OCI-LY1 (cell line): ENCODE data around the gene MPL.

ENCODE experiments used
- EZH2 ChIP-seq: fragments of 200-600 bp; sonication (generic), shearing (Covaris generic); IDR thresholded peaks from 2 replicates; pipeline ENCODE4 v1.8.0; 2017; ENCODE audit warnings: borderline replicate concordance, mixed run types, mild to moderate bottlenecking, antibody characterized with exemption, low read length, moderate library complexity, mixed read lengths
- TF ChIP-seq, protein P1 (sequence below): fragments of 200-600 bp; sonication (generic), shearing (Covaris generic); IDR thresholded peaks from 2 replicates; pipeline ENCODE4 v1.5.1; 2017; ENCODE audit warnings: mild to moderate bottlenecking, antibody characterized with exemption, low read length, moderate library complexity, mixed read lengths

DNA sequence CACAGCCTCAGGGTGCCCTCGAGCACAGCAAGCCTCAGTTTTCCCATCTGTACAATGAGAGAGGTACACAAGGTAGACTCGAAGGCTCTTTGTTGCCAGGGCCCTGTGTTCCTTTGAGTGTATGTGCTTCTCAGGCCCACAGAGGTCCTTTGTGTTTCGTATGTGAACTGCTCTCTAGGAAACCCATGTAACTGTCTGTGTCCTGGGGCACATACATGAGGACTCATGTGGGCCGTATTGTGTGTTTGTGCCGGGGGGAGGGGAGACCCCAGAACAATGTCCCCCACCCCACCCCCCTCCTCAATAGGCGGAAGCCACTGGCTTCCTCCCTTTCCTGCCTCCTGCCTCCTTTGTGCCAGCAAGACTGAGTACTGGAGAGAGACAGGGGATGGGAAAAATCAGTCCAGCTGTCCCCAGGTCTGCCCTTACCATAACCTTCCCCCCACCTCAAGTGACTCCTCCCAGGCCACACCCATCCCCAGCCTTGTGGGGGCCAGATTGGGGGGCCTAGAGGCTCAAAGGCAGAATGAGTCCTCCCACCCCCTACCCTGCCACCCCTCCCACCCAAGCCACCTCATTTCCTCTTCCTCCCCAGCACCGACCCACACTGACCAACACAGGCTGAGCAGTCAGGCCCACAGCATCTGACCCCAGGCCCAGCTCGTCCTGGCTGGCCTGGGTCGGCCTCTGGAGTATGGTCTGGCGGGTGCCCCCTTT is 37.1 kb upstream of the MPL start, which contains the start of gene TIE1:
- TF ChIP-seq, protein P1, sequence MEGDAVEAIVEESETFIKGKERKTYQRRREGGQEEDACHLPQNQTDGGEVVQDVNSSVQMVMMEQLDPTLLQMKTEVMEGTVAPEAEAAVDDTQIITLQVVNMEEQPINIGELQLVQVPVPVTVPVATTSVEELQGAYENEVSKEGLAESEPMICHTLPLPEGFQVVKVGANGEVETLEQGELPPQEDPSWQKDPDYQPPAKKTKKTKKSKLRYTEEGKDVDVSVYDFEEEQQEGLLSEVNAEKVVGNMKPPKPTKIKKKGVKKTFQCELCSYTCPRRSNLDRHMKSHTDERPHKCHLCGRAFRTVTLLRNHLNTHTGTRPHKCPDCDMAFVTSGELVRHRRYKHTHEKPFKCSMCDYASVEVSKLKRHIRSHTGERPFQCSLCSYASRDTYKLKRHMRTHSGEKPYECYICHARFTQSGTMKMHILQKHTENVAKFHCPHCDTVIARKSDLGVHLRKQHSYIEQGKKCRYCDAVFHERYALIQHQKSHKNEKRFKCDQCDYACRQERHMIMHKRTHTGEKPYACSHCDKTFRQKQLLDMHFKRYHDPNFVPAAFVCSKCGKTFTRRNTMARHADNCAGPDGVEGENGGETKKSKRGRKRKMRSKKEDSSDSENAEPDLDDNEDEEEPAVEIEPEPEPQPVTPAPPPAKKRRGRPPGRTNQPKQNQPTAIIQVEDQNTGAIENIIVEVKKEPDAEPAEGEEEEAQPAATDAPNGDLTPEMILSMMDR = no peak
- no peak for TF ChIP-seq EZH2
